Dermis blood vessel endothelial cell (primary cell): ENCODE measurements around the gene RRAS2. TPM values are rescaled to one million over a fixed set of nuclear protein-coding genes. Genes with fewer than 3 reads are reported as not detected.
A peak's percentile ranks its signal among the peaks of the same experiment; 100 is the strongest.
"Not testable (repeated sequence)": the region's sequence is repeated elsewhere in the genome, so short reads cannot be mapped to it uniquely, and the experiment has no call there.

Experiments used
- DNase-seq: peaks from one replicate; pipeline ENCODE4 v3.0.0; 2010
- total RNA-seq: library from RNA; depleted of rRNA; stranded (reverse); fragments of >200 nt; gene quantifications from 2 replicates; pipeline ENCODE4 v1.2.3, GENCODE V29; 2014

RRAS2 gene
- total RNA-seq, 1 donor from 2014 or later: 112 TPM

GRCh38 chr11:14370496-14370895, 11.5 kb upstream of the RRAS2 start:
- no peak for DNase-seq

GRCh38 chr11:14369598-14369997, 10.6 kb upstream of the RRAS2 start:
- no peak for DNase-seq

- no peak for DNase-seq
Observed at GRCh38 chr11:14366936-14367335, 8.0 kb upstream of the RRAS2 start.

- DNase-seq: no peak
Observed at GRCh38 chr11:14364322-14364721, 5.3 kb upstream of the RRAS2 start.

- DNase-seq: no peak
Observed at GRCh38 chr11:14362611-14363010, 3.6 kb upstream of the RRAS2 start.

- DNase-seq: no peak
Observed at GRCh38 chr11:14361951-14362350, 3.0 kb upstream of the RRAS2 start.

GRCh38 chr11:14360976-14361375, 2.0 kb upstream of the RRAS2 start:
- no peak for DNase-seq

GRCh38 chr11:14359501-14360031, 583 bp upstream of the RRAS2 start:
- no peak for DNase-seq

- DNase-seq: peak; percentile 82
Observed at GRCh38 chr11:14357881-14358728, 878 bp downstream of the RRAS2 start.

GRCh38 chr11:14356342-14356741, 2.6 kb downstream of the RRAS2 start:
- no peak for DNase-seq

GRCh38 chr11:14354604-14355003, 4.4 kb downstream of the RRAS2 start:
- DNase-seq: not testable (repeated sequence)

GRCh38 chr11:14350716-14351238, 8.2 kb downstream of the RRAS2 start:
- no peak for DNase-seq

GRCh38 chr11:14350215-14350614, 8.8 kb downstream of the RRAS2 start:
- no peak for DNase-seq

GRCh38 chr11:14347991-14348390, 11.0 kb downstream of the RRAS2 start:
- no peak for DNase-seq

- DNase-seq: no peak
Observed at GRCh38 chr11:14347494-14347893, 11.5 kb downstream of the RRAS2 start.

- DNase-seq: no peak
Observed at GRCh38 chr11:14346303-14346955, 12.6 kb downstream of the RRAS2 start.

GRCh38 chr11:14345668-14346067, 13.3 kb downstream of the RRAS2 start:
- no peak for DNase-seq

GRCh38 chr11:14345016-14345415, 14.0 kb downstream of the RRAS2 start:
- not testable (repeated sequence) for DNase-seq

GRCh38 chr11:14342906-14343305, 16.1 kb downstream of the RRAS2 start:
- DNase-seq: no peak

- DNase-seq: no peak
Observed at GRCh38 chr11:14341968-14342367, 17.0 kb downstream of the RRAS2 start.

- no peak for DNase-seq
Observed at GRCh38 chr11:14340721-14341120, 18.3 kb downstream of the RRAS2 start.

GRCh38 chr11:14339356-14339755, 19.6 kb downstream of the RRAS2 start:
- no peak for DNase-seq
